Suprapubic skin (tissue), 4 donors: ENCODE results near the gene BMPR2.

Experiments
- CTCF ChIP-seq, 2 donors: fragments of 200-600 bp in 1 of 2; fragments of 450-650 bp in 1 of 2; sonication (generic) in 1 of 2; IDR thresholded peaks; one replicate each; pipeline ENCODE4 v1.5.1; 2016 to 2019; ENCODE audit warnings: antibody characterized with exemption in 2 of 2, mild to moderate bottlenecking in 1 of 2, moderate library complexity in 1 of 2
- EP300 ChIP-seq: sonication (generic); formaldehyde crosslinking; IDR thresholded peaks from one replicate; pipeline ENCODE4 v1.6.1; 2017; ENCODE audit warnings: antibody characterized with exemption
- POLR2A ChIP-seq, 2 donors: fragments of 450-650 bp; IDR thresholded peaks; one replicate each; pipeline ENCODE4 v1.6.1; 2017; ENCODE audit warnings: antibody characterized with exemption in 2 of 2, mild to moderate bottlenecking in 2 of 2, moderate library complexity in 2 of 2
- POLR2AphosphoS5 ChIP-seq, 3 donors: sonication (generic); formaldehyde crosslinking; IDR thresholded peaks; one replicate each; pipeline ENCODE4 v1.6.1; 2017; ENCODE audit warnings: antibody characterized with exemption in 3 of 3

- TF ChIP-seq POLR2A (IDR thresholded peaks at IDR 0.05): no peak
- no peak for TF ChIP-seq POLR2AphosphoS5 (IDR thresholded peaks at IDR 0.05)
- TF ChIP-seq CTCF (IDR thresholded peaks at IDR 0.05): no peak
- no peak for TF ChIP-seq EP300
Observed at GRCh38 chr2:202408546-202409140, 32.5 kb downstream of the BMPR2 start.
